K562 (cell line): ENCODE measurements around the gene SOS2.

ENCODE experiments used
- CCNT2 ChIP-seq: IDR thresholded peaks from 2 replicates; pipeline ENCODE4 v1.6.1; 2011; ENCODE audit warnings: borderline replicate concordance, low read depth, mild to moderate bottlenecking, moderate library complexity, mixed read lengths, low read length; ENCODE audit not compliant: insufficient read length; ENCODE audit errors: extremely low read depth
- GTF2F1 ChIP-seq: IDR thresholded peaks from 2 replicates; pipeline ENCODE4 v1.6.1; 2011; ENCODE audit warnings: low read depth, low read length, improper control_type of control experiment
- MCM2 ChIP-seq: fragments of 450-650 bp; IDR thresholded peaks from 2 replicates; pipeline ENCODE4 v1.6.1; 2017; ENCODE audit warnings: low read depth, mild to moderate bottlenecking
- NCOA2 ChIP-seq, 2 experiments: fragments of 450-650 bp; IDR thresholded peaks; 2 replicates each; pipeline ENCODE4 v1.6.1; 2018; ENCODE audit warnings: mild to moderate bottlenecking in 2 of 2, moderate library complexity in 1 of 2; ENCODE audit not compliant: partially characterized antibody in 2 of 2
- NR2F6 ChIP-seq: fragments of 450-650 bp; formaldehyde crosslinking; IDR thresholded peaks from 2 replicates; pipeline ENCODE4 v1.4.0; 2020; ENCODE audit warnings: mild to moderate bottlenecking
- NRF1 ChIP-seq, 2 experiments: fragments of 450-650 bp; IDR thresholded peaks in 1 of 2; conservative IDR thresholded peaks in 1 of 2; 2 replicates each; pipeline ENCODE4 v1.6.1; 2014; ENCODE audit warnings: mild to moderate bottlenecking in 2 of 2
- POLR2A ChIP-seq: fragments of 450-650 bp; conservative IDR thresholded peaks from 2 replicates; pipeline ENCODE4 v1.6.1; 2016
- POLR2AphosphoS5 ChIP-seq: IDR thresholded peaks from 2 replicates; pipeline ENCODE4 v1.6.1; 2011; ENCODE audit warnings: mild to moderate bottlenecking, low read depth, low read length, moderate library complexity; ENCODE audit not compliant: control insufficient read depth, insufficient read depth
- TCF7L2 ChIP-seq: fragments of 150-350 bp; IDR thresholded peaks from 2 replicates; pipeline ENCODE4 v1.6.1; 2016; ENCODE audit warnings: low read depth, mild to moderate bottlenecking, low read length, moderate library complexity
- TEAD4 ChIP-seq, 2 experiments: sonication (generic) in 1 of 2; formaldehyde crosslinking in 1 of 2; IDR thresholded peaks; 2 replicates each; pipeline versions ENCODE4 v1.6.1 to v1.8.0; 2012 to 2022; ENCODE audit warnings: borderline replicate concordance in 1 of 2, inconsistent platforms in 1 of 2, low read length in 1 of 2, mild to moderate bottlenecking in 1 of 2, missing genetic modification reagents in 1 of 2
- TF ChIP-seq, protein P1 (sequence below), 3 experiments: IDR thresholded peaks in 2 of 3; conservative IDR thresholded peaks in 1 of 3; 2 replicates each; pipeline ENCODE4 v1.5.1; 2011 to 2012; ENCODE audit warnings: low read length in 3 of 3, mild to moderate bottlenecking in 3 of 3, control low read depth in 2 of 3, improper control_type of control experiment in 1 of 3, inconsistent platforms in 1 of 3, low read depth in 1 of 3, mixed read lengths in 1 of 3, moderate library complexity in 1 of 3; ENCODE audit not compliant: insufficient read depth in 2 of 3
- TF ChIP-seq, protein P2 (sequence below): fragments of 250-450 bp; sonication (Bioruptor Pico); IDR thresholded peaks from 2 replicates; pipeline ENCODE4 v1.5.0; 2021; ENCODE audit warnings: mild to moderate bottlenecking, borderline replicate concordance
- TF ChIP-seq, protein P3 (sequence below), 2 experiments: fragments of 200-800 bp in 1 of 2; sonication (Bioruptor generic) in 1 of 2; sonication (generic) in 1 of 2; formaldehyde crosslinking in 1 of 2; IDR thresholded peaks in 1 of 2; conservative IDR thresholded peaks in 1 of 2; 2 replicates each; pipeline versions ENCODE4 v1.5.0 to v1.6.1; 2016 to 2020; ENCODE audit warnings: missing compliant biosample characterization in 1 of 2, missing genetic modification characterization in 1 of 2, missing genetic modification reagents in 1 of 2

DNA sequence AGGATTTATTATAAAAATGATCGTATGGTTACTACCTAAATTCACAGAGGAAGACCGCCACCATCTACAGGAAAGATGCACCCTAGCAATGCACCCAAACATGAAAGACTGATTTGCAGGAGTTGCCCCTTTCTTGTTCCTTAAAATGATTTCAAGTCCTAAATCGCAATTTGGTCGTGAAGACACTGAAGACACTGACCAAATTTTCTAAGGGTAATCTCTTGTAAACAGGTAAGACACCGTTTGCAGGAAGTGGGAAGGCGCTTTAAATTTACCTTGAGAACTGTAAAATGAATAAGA is 1.0 kb downstream of the SOS2 start:
- TF ChIP-seq MCM2 (no peak), POLR2A (no peak), NCOA2 (IDR thresholded peaks at IDR 0.05; ENCODE audit: partially characterized antibody in 2 of 2) (no peak), POLR2AphosphoS5 (no peak), CCNT2 (no peak), GTF2F1 (no peak), NR2F6 (CRISPR knock-in tag) (no peak), TEAD4 (IDR thresholded peaks at IDR 0.05; ENCODE audit: low read length) (no peak), TEAD4 (CRISPR knock-in tag; IDR thresholded peaks at IDR 0.05; ENCODE audit: borderline replicate concordance) (no peak), TCF7L2 (no peak), NRF1 (conservative IDR thresholded peaks at IDR 0.05 in 1 of 2, IDR thresholded peaks at IDR 0.05 in 1 of 2) (no peak)
- TF ChIP-seq, protein P1, sequence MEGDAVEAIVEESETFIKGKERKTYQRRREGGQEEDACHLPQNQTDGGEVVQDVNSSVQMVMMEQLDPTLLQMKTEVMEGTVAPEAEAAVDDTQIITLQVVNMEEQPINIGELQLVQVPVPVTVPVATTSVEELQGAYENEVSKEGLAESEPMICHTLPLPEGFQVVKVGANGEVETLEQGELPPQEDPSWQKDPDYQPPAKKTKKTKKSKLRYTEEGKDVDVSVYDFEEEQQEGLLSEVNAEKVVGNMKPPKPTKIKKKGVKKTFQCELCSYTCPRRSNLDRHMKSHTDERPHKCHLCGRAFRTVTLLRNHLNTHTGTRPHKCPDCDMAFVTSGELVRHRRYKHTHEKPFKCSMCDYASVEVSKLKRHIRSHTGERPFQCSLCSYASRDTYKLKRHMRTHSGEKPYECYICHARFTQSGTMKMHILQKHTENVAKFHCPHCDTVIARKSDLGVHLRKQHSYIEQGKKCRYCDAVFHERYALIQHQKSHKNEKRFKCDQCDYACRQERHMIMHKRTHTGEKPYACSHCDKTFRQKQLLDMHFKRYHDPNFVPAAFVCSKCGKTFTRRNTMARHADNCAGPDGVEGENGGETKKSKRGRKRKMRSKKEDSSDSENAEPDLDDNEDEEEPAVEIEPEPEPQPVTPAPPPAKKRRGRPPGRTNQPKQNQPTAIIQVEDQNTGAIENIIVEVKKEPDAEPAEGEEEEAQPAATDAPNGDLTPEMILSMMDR (IDR thresholded peaks at IDR 0.05 in 2 of 3, conservative IDR thresholded peaks at IDR 0.05 in 1 of 3; ENCODE audit: insufficient read depth in 2 of 3, low read depth in 1 of 3, low read length in 3 of 3), result no peak
- TF ChIP-seq, protein P2, sequence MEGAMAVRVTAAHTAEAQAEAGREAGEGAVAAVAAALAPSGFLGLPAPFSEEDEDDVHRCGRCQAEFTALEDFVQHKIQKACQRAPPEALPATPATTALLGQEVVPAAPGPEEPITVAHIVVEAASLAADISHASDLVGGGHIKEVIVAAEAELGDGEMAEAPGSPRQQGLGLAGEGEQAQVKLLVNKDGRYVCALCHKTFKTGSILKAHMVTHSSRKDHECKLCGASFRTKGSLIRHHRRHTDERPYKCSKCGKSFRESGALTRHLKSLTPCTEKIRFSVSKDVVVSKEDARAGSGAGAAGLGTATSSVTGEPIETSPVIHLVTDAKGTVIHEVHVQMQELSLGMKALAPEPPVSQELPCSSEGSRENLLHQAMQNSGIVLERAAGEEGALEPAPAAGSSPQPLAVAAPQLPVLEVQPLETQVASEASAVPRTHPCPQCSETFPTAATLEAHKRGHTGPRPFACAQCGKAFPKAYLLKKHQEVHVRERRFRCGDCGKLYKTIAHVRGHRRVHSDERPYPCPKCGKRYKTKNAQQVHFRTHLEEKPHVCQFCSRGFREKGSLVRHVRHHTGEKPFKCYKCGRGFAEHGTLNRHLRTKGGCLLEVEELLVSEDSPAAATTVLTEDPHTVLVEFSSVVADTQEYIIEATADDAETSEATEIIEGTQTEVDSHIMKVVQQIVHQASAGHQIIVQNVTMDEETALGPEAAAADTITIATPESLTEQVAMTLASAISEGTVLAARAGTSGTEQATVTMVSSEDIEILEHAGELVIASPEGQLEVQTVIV (CRISPR knock-in tag), result no peak
- TF ChIP-seq, protein P3, sequence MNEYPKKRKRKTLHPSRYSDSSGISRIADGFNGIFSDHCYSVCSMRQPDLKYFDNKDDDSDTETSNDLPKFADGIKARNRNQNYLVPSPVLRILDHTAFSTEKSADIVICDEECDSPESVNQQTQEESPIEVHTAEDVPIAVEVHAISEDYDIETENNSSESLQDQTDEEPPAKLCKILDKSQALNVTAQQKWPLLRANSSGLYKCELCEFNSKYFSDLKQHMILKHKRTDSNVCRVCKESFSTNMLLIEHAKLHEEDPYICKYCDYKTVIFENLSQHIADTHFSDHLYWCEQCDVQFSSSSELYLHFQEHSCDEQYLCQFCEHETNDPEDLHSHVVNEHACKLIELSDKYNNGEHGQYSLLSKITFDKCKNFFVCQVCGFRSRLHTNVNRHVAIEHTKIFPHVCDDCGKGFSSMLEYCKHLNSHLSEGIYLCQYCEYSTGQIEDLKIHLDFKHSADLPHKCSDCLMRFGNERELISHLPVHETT (CRISPR knock-in tag; conservative IDR thresholded peaks at IDR 0.05 in 1 of 2, IDR thresholded peaks at IDR 0.05 in 1 of 2), result no peak
